Dedifferentiated amniotic fluid mesenchymal stem cell (primary cell): ENCODE results near the gene RS1.

Experiments
- DNase-seq: peaks from one replicate; pipeline ENCODE4 v3.0.0-alpha.2; 2016; ENCODE audit errors: extremely low spot score

The RS1 gene

DNA sequence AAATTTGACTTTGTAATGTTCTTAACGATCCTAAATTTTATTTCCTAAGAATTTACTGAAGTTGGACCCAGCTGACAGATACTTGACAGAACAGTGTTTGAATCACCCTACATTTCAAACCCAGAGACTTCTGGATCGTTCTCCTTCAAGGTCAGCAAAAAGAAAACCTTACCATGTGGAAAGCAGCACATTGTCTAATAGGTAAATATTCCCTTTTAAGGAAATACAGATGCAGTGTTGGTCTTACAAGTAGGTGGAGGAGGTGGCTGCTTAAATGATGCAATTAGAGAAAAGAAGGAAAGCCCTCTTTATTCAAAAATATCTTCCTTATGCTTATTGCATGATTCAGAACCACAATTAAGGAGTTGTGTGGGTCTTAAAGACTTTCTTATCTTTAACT, 73.5 kb downstream of the RS1 start:
- no peak for DNase-seq

DNA sequence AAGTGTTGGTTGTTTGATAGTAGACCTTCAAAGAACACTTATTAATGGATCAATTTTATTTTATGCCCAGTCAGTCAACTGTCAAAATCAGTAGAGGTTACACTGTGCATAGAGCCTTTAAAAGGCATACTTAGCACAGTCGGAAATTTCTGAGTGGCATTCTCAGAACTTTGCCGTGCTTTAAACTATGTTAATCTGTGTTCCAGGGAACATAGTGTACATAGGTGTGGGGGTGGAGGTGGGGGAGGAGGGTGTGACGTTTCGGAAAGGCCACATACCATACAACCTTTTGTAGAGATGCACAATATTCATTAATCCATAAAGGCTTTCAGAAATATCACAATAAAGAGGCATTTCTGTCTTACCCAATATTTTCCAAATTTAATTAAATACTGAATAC, 75.8 kb downstream of the RS1 start:
- DNase-seq, result no peak

DNA sequence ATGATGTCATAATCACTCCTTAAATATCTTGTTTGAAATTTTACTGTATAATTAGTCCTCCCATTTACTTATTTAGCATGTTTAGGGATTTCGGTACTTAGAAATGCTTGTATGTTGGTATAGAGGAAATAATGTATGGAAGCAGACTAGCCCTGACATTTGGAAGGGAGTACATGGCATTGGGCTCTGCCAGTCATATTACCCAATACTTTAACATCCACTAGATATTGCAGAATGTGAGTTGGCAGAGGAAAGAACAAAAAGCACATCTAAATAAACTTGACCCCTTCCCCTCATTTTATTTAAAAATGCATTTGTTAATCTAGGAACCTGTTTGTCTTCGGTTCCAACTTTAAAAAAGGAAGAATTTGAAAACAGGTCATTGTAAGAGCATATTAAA, 77.8 kb downstream of the RS1 start:
- no peak for DNase-seq

- DNase-seq, result no peak
Observed at GRCh38 chrX:18591834-18592233, 80.1 kb downstream of the RS1 start.
